SHP77 (cell line): ENCODE measurements around the gene STPG2.

Experiments
- DNase-seq, 2 experiments: peaks; one replicate each; lab custom pipeline; 2025; lab: John Stamatoyannopoulos, UW

Gene STPG2

GRCh38 chr4:98143001-98143899 is at the start of gene STPG2:
STPG2 (minus strand) TSS chr4:98143476.
- DNase-seq, result peak; percentile 68 to 82

- no peak for DNase-seq
Measured at GRCh38 chr4:98185279-98185678, 42.0 kb upstream of the STPG2 start.

GRCh38 chr4:98181809-98182208 is 38.5 kb upstream of the STPG2 start:
- no peak for DNase-seq

GRCh38 chr4:98179951-98180350 is 36.7 kb upstream of the STPG2 start:
- no peak for DNase-seq

GRCh38 chr4:98176531-98176930 is 33.3 kb upstream of the STPG2 start:
- no peak for DNase-seq

GRCh38 chr4:98170035-98170434 is 26.8 kb upstream of the STPG2 start:
- DNase-seq, result no peak

GRCh38 chr4:98166731-98167041 is 23.4 kb upstream of the STPG2 start:
- DNase-seq, result no peak

- no peak for DNase-seq
Measured at GRCh38 chr4:98166025-98166730, 22.9 kb upstream of the STPG2 start.

GRCh38 chr4:98162696-98163095 is 19.4 kb upstream of the STPG2 start:
- DNase-seq, result no peak

GRCh38 chr4:98151145-98151924 is 8.1 kb upstream of the STPG2 start:
- DNase-seq, result no peak

- no peak for DNase-seq
Measured at GRCh38 chr4:98150092-98150761, 7.0 kb upstream of the STPG2 start.

GRCh38 chr4:98148856-98149255 is 5.6 kb upstream of the STPG2 start:
- peak in 1 of 2 experiments; percentile 42 for DNase-seq

GRCh38 chr4:98126141-98126540 is 17.1 kb downstream of the STPG2 start:
- no peak for DNase-seq

GRCh38 chr4:98125585-98125984 is 17.7 kb downstream of the STPG2 start:
- no peak for DNase-seq

GRCh38 chr4:98117363-98117762 is 25.9 kb downstream of the STPG2 start:
- no peak for DNase-seq

GRCh38 chr4:98113012-98113411 is 30.3 kb downstream of the STPG2 start:
- DNase-seq, result peak in 1 of 2 experiments; percentile 32

- no peak for DNase-seq
Measured at GRCh38 chr4:98110929-98111328, 32.3 kb downstream of the STPG2 start.

GRCh38 chr4:98110214-98110613 is 33.1 kb downstream of the STPG2 start:
- DNase-seq, result no peak

GRCh38 chr4:98102660-98103059 is 40.6 kb downstream of the STPG2 start:
- no peak for DNase-seq

GRCh38 chr4:98101988-98102387 is 41.3 kb downstream of the STPG2 start:
- no peak for DNase-seq

- no peak for DNase-seq
Measured at GRCh38 chr4:98098764-98099163, 44.5 kb downstream of the STPG2 start.

- no peak for DNase-seq
Measured at GRCh38 chr4:98094118-98094517, 49.2 kb downstream of the STPG2 start.
